HepG2 (cell line): ENCODE results near the gene RNPEPL1. TPM values are rescaled to one million over a fixed set of nuclear protein-coding genes. Genes with fewer than 3 reads are reported as not detected.

Experiments used
- ATAC-seq: fragments of 200-7000 bp; cut with Tn5 transposase; 3 replicates; pipeline ENCODE4 v1.9.1; 2020; ENCODE audit warnings: mild to moderate bottlenecking, moderate library complexity
- BruUV-seq: library from RNA; stranded (reverse); fragments of 400-500 nt; replicated peaks from 2 replicates; lab custom pipeline; 2021; lab: Mats Ljungman, UMichigan
- CTCF ChIA-PET: fragments of 300-600 bp; formaldehyde crosslinking; extraction: SDS; loops from one replicate; lab custom pipeline; 2021; ENCODE audit warnings: low total read pairs, inconsistent platforms, low intra/inter-chr PET ratio; lab: Yijun Ruan, JAX
- POLR2A ChIA-PET: fragments of 350-600 bp; sonication (Branson Sonifier 250); formaldehyde crosslinking; loops from one replicate; lab custom pipeline; 2020; ENCODE audit warnings: antibody characterized with exemption, inconsistent platforms; lab: Yijun Ruan, JAX
- DNase-seq: peaks from one replicate; pipeline ENCODE4 v3.0.0-alpha.2; 2015; ENCODE audit warnings: low spot score
- FAIRE-seq: peaks from 3 replicates; lab custom pipeline; 2011; peaks lifted over from hg19 to GRCh38; lab: Jason Lieb, UNC
- H2AFZ ChIP-seq: one replicate; pipeline ENCODE4 v1.6.1; 2011; ENCODE audit warnings: low read length, inconsistent platforms
- H3K27ac ChIP-seq: fragments of 300-600 bp; 3 replicates; pipeline ENCODE4 v1.8.0; 2011; ENCODE audit warnings: mixed run types, mild to moderate bottlenecking, mixed read lengths, low read length, inconsistent platforms; ENCODE audit not compliant: insufficient read depth; ENCODE audit errors: extremely low read length
- H3K27me3 ChIP-seq, 2 experiments: fragments of 200-600 bp in 1 of 2; 2 replicates in 1 of 2; 3 replicates in 1 of 2; pipeline versions ENCODE4 v1.6.0 to v1.8.0; 2011; ENCODE audit warnings: low read length in 2 of 2, mild to moderate bottlenecking in 2 of 2, moderate library complexity in 2 of 2, inconsistent platforms in 1 of 2; ENCODE audit not compliant: insufficient read depth in 2 of 2, control insufficient read depth in 1 of 2
- H3K36me3 ChIP-seq, 2 experiments: fragments of 200-600 bp in 1 of 2; replicated peaks in 1 of 2; 2 replicates in 1 of 2; 3 replicates in 1 of 2; pipeline versions ENCODE4 v1.5.1 to v1.8.0; 2011; ENCODE audit warnings: low read length in 2 of 2, inconsistent platforms in 1 of 2; ENCODE audit not compliant: insufficient read depth in 2 of 2, control insufficient read depth in 1 of 2
- H3K4me1 ChIP-seq: 2 replicates; pipeline ENCODE4 v1.5.1; 2012; ENCODE audit warnings: low read length, inconsistent platforms; ENCODE audit not compliant: insufficient read depth
- H3K4me2 ChIP-seq: 2 replicates; pipeline ENCODE4 v1.6.0; 2011; ENCODE audit warnings: low read depth, low read length, inconsistent platforms
- H3K4me3 ChIP-seq, 3 experiments: fragments of 200-600 bp in 1 of 3; sonication (generic), shearing (Covaris generic) in 1 of 3; replicated peaks in 1 of 3; 2 replicates each; pipeline ENCODE4 v1.5.1; 2011 to 2016; ENCODE audit warnings: low read length in 3 of 3, inconsistent platforms in 2 of 3, low read depth in 2 of 3, mild to moderate bottlenecking in 2 of 3, control low read depth in 1 of 3, mixed read lengths in 1 of 3; ENCODE audit not compliant: insufficient read depth in 1 of 3
- H3K79me2 ChIP-seq: one replicate; pipeline ENCODE4 v1.6.1; 2011; ENCODE audit warnings: low read length, inconsistent platforms; ENCODE audit not compliant: insufficient read depth
- H3K9ac ChIP-seq: 2 replicates; pipeline ENCODE4 v1.6.0; 2011; ENCODE audit warnings: mild to moderate bottlenecking, low read depth, low read length, inconsistent platforms; ENCODE audit not compliant: insufficient read depth
- H3K9me3 ChIP-seq: 2 replicates; pipeline ENCODE4 v1.5.1; 2012; ENCODE audit warnings: mild to moderate bottlenecking, low read length
- H4K20me1 ChIP-seq: 2 replicates; pipeline ENCODE4 v1.6.0; 2011; ENCODE audit warnings: inconsistent platforms, mild to moderate bottlenecking, low read length, moderate library complexity; ENCODE audit not compliant: insufficient read depth
- CBFB ChIP-seq: sonication (generic); formaldehyde crosslinking; IDR thresholded peaks from 2 replicates; pipeline ENCODE4 v1.4.0; 2020; ENCODE audit warnings: missing genetic modification reagents
- DR1 ChIP-seq: sonication (generic); formaldehyde crosslinking; IDR thresholded peaks from 2 replicates; pipeline ENCODE4 v1.8.0; 2021; ENCODE audit warnings: mild to moderate bottlenecking, missing genetic modification reagents, inconsistent platforms
- HCFC1 ChIP-seq: fragments of 150-350 bp; IDR thresholded peaks from 2 replicates; pipeline ENCODE4 v1.6.1; 2014; ENCODE audit warnings: low read depth, low read length
- HIC2 ChIP-seq: sonication (generic); formaldehyde crosslinking; IDR thresholded peaks from 2 replicates; pipeline ENCODE4 v1.9.0; 2022; ENCODE audit warnings: low read depth, missing genetic modification reagents
- KAT8 ChIP-seq: IDR thresholded peaks from 2 replicates; pipeline ENCODE4 v1.6.1; 2016; ENCODE audit warnings: missing genetic modification reagents, missing compliant biosample characterization
- KLF15 ChIP-seq: sonication (generic); formaldehyde crosslinking; IDR thresholded peaks from 2 replicates; pipeline ENCODE4 v1.8.1; 2023; ENCODE audit warnings: borderline replicate concordance, mild to moderate bottlenecking, inconsistent platforms, missing genetic modification reagents, mixed read lengths
- PHF8 ChIP-seq: sonication (generic); formaldehyde crosslinking; IDR thresholded peaks from 2 replicates; pipeline ENCODE4 v1.5.0; 2020; ENCODE audit warnings: missing genetic modification reagents
- RFXANK ChIP-seq: IDR thresholded peaks from 2 replicates; pipeline ENCODE4 v1.6.1; 2016
- ZBTB2 ChIP-seq: sonication (generic); formaldehyde crosslinking; IDR thresholded peaks from 2 replicates; pipeline ENCODE4 v1.8.0; 2022; ENCODE audit warnings: low read depth, missing genetic modification reagents
- ZBTB3 ChIP-seq: sonication (generic); formaldehyde crosslinking; IDR thresholded peaks from 2 replicates; pipeline ENCODE4 v1.4.0; 2020; ENCODE audit warnings: low read depth, mild to moderate bottlenecking, moderate library complexity, missing genetic modification reagents, borderline replicate concordance
- ZBTB7A ChIP-seq: sonication (generic); formaldehyde crosslinking; IDR thresholded peaks from 2 replicates; pipeline ENCODE4 v1.8.0; 2022; ENCODE audit warnings: mild to moderate bottlenecking, missing genetic modification reagents
- ZNF362 ChIP-seq: sonication (generic); formaldehyde crosslinking; IDR thresholded peaks from 2 replicates; pipeline ENCODE4 v1.4.0; 2020; ENCODE audit warnings: missing genetic modification reagents, mild to moderate bottlenecking, borderline replicate concordance
- ZNF44 ChIP-seq: sonication (generic); formaldehyde crosslinking; IDR thresholded peaks from 2 replicates; pipeline ENCODE4 v1.5.1; 2020; ENCODE audit warnings: mild to moderate bottlenecking, missing genetic modification reagents
- ZNF670 ChIP-seq: sonication (generic); formaldehyde crosslinking; IDR thresholded peaks from 2 replicates; pipeline ENCODE4 v1.8.0; 2022; ENCODE audit warnings: mild to moderate bottlenecking, missing genetic modification reagents, borderline replicate concordance
- ZNF704 ChIP-seq: sonication (generic); formaldehyde crosslinking; IDR thresholded peaks from 2 replicates; pipeline ENCODE4 v1.8.1; 2023; ENCODE audit warnings: mild to moderate bottlenecking, inconsistent platforms, moderate library complexity, missing genetic modification reagents, borderline replicate concordance
- ZNF772 ChIP-seq: sonication (generic); formaldehyde crosslinking; IDR thresholded peaks from 2 replicates; pipeline ENCODE4 v1.5.0; 2020; ENCODE audit warnings: mild to moderate bottlenecking, missing genetic modification reagents
- ZSCAN29 ChIP-seq: sonication (generic); formaldehyde crosslinking; conservative IDR thresholded peaks from 2 replicates; pipeline ENCODE4 v1.4.0; 2020; ENCODE audit warnings: mild to moderate bottlenecking, missing genetic modification reagents
- WGBS: methylation state at CpG from one replicate; pipeline ENCODE4 v1.1.6; 2017; ENCODE audit warnings: low lambda C conversion rate; 5-methylcytosine and 5-hydroxymethylcytosine counted together
- in situ Hi-C: cut with HindIII; loops from 2 replicates; pipeline ENCODE4 v1.10.0; 2017; ENCODE audit warnings: low pct_unique_long_range_greater_than_20kb; ENCODE audit not compliant: extremely low pct_ligation_motif_present
- intact Hi-C: fragments of 100-400 bp; cut with micrococcal nuclease; formaldehyde crosslinking; loops from one replicate; pipeline ENCODE4 v1.10.0; 2022; ENCODE audit not compliant: unreplicated experiment
- polyA plus RNA-seq, 8 experiments: library from polyadenylated mRNA; depleted of rRNA in 3 of 8; stranded (reverse) in 7 of 8; unstranded in 1 of 8; fragments of >200 nt; fragmentation: Illumina TruSeq in 4 of 8; extraction: Trizol in 4 of 8; gene quantifications; 2 replicates each; pipeline versions ENCODE4 v1.2.1 to v1.2.3, GENCODE V29; 2011 to 2016; ENCODE audit warnings: low read depth in 4 of 8, missing spikeins in 1 of 8, mixed read lengths in 1 of 8; ENCODE audit not compliant: insufficient read depth in 1 of 8
- total RNA-seq, 5 experiments: library from RNA; depleted of rRNA; stranded (reverse); fragments of >200 nt; fragmentation: Illumina TruSeq; extraction: Trizol; gene quantifications; 2 replicates each; pipeline ENCODE4 v1.2.3, GENCODE V29; 2016; ENCODE audit warnings: low read depth in 1 of 5

The RNPEPL1 gene
- total and polyA plus RNA-seq, 2 of the 13 experiments (the other 11 are each of a cell fraction or from before 2014, with no cell fraction given), result 13.0 to 18.0 TPM

- DNase-seq, result peak; percentile 97
- FAIRE-seq, result peak; percentile 74
- CTCF ChIA-PET, result no interaction called here
- no peak overlapping the region for H2AFZ ChIP-seq
- ATAC-seq, result peak; percentile 76
- peak overlapping the region; percentile 96 for H3K4me2 ChIP-seq
- peaks cover 3 to 15% of the 10 kb centered on the region in 2 experiments; a peak in 4 of 5 replicates for H3K36me3 ChIP-seq
- H4K20me1 ChIP-seq, result no peaks in the 10 kb centered on the region
- H3K9ac ChIP-seq, result peak overlapping the region; percentile 92
- peak overlapping the region; percentile 90 for H3K27ac ChIP-seq
- WGBS, result under 1% methylated on average over 45 of the region's 101 CpGs
- in situ Hi-C loops (loop anchor here (25.0 kb wide), 1 partner anchor 652 kb away; no protein-coding TSS in a partner anchor), intact Hi-C loops (loop anchor here (5.0 kb wide), 1 partner anchor 272 kb away; no protein-coding TSS in a partner anchor)
- H3K9me3 ChIP-seq, result no peaks in the 10 kb centered on the region
- H3K79me2 ChIP-seq, result peaks cover 24% of the 10 kb centered on the region
- H3K4me1 ChIP-seq, result peaks cover 54% of the 10 kb centered on the region
- H3K4me3 ChIP-seq, result peak overlapping the region; percentile 80 to 85 (median 80)
- POLR2A ChIA-PET, result interaction anchor here (1.0 to 4.9 kb wide), 13 partner anchors 8 to 656 kb away, joined by 3 to 86 read pairs (median 5); partner anchors contain the start of genes CAPN10 and RNPEPL1
- no peaks in the 10 kb centered on the region for H3K27me3 ChIP-seq
- no TSS peak for BruUV-seq
- no peak for TF ChIP-seq ZNF362 (CRISPR knock-in tag)
- TF ChIP-seq ZBTB2 (CRISPR knock-in tag), result peak; percentile 47; the same call in 1 of the 2 replicates
- peak; percentile 52; the same call in 1 of the 2 replicates for TF ChIP-seq ZNF670 (CRISPR knock-in tag)
- TF ChIP-seq DR1 (CRISPR knock-in tag), result peak; percentile 96
- no peak for TF ChIP-seq ZSCAN29 (CRISPR knock-in tag)
- peak; percentile 15; the same call in 1 of the 2 replicates for TF ChIP-seq HIC2
- TF ChIP-seq ZNF704 (CRISPR knock-in tag), result peak; percentile 7; the same call in 1 of the 2 replicates
- peak; percentile 50; the same call in 1 of the 2 replicates for TF ChIP-seq KLF15 (CRISPR knock-in tag)
- 0 out of 2 replicates have a peak, but pooled peaks have one; percentile 63 for TF ChIP-seq RFXANK (CRISPR knock-in tag)
- peak; percentile 25; the same call in 1 of the 2 replicates for TF ChIP-seq HCFC1
- peak; percentile 89; the same call in 1 of the 2 replicates for TF ChIP-seq KAT8 (CRISPR knock-in tag)
- no peak for TF ChIP-seq ZBTB3 (CRISPR knock-in tag)
- TF ChIP-seq ZBTB7A (CRISPR knock-in tag), result peak; percentile 73; the same call in 1 of the 2 replicates
- TF ChIP-seq PHF8 (CRISPR knock-in tag), result peak; percentile 88
- TF ChIP-seq ZNF772 (CRISPR knock-in tag), result peak; percentile 70; the same call in 1 of the 2 replicates
- TF ChIP-seq ZNF44, result no peak; the same call in 1 of the 2 replicates
- peak; percentile 65; the same call in 1 of the 2 replicates for TF ChIP-seq CBFB (CRISPR knock-in tag)
Measured at GRCh38 chr2:240560480-240561324, 7.6 kb upstream of the RNPEPL1 start.
